Cardiac septum (tissue), 1 donor: Measurements from ENCODE around the gene ATG4A. TPM values are rescaled to one million over a fixed set of nuclear protein-coding genes. Genes with fewer than 3 reads are reported as not detected.

Source experiments
- DNase-seq: peaks from one replicate; pipeline ENCODE4 v3.0.0-alpha.2; 2020; ENCODE audit warnings: low spot score
- intact Hi-C: fragments of 100-400 bp; cut with DNase I; formaldehyde crosslinking; loops from one replicate; pipeline ENCODE4 v1.14.0; 2022
- total RNA-seq: library from RNA; stranded (reverse); fragmentation: NEBNext Ultra II Directional; extraction: Animal tissue kit (Norgen Biotek cat#: 25700); gene quantifications from one replicate; pipeline ENCODE4 v1.2.1, GENCODE V29; 2021
- donor health status: DM: no; HTN: no; CAD: no.

ATG4A gene
- total RNA-seq, 1 donor from 2014 or later, result 19.2 TPM

- intact Hi-C loops, result no loop called here
- DNase-seq, result no peak
These were observed 71.9 kb downstream of the ATG4A start for GRCh38 chrX:108163333-108164082.

- intact Hi-C loops, result no loop called here
- no peak for DNase-seq
These were observed 74.0 kb downstream of the ATG4A start for GRCh38 chrX:108165383-108166111.

GRCh38 chrX:108167211-108167872, 75.8 kb downstream of the ATG4A start:
- intact Hi-C loops, result no loop called here
- DNase-seq, result no peak

- DNase-seq, result no peak
- intact Hi-C loops, result no loop called here
These were observed 77.6 kb downstream of the ATG4A start for GRCh38 chrX:108168961-108169740.

GRCh38 chrX:108169768-108170167, 78.2 kb downstream of the ATG4A start:
- intact Hi-C loops, result no loop called here
- no peak for DNase-seq

- no peak for DNase-seq
- intact Hi-C loops, result no loop called here
These were observed 80.1 kb downstream of the ATG4A start for GRCh38 chrX:108171671-108172070.

- intact Hi-C loops, result no loop called here
- DNase-seq, result no peak
These were observed 82.3 kb downstream of the ATG4A start for GRCh38 chrX:108173874-108174273.

GRCh38 chrX:108177351-108178142, 86.0 kb downstream of the ATG4A start:
- DNase-seq, result no peak
- intact Hi-C loops, result no loop called here

GRCh38 chrX:108178143-108178498, 86.5 kb downstream of the ATG4A start:
- DNase-seq, result no peak
- intact Hi-C loops, result no loop called here

- intact Hi-C loops, result no loop called here
- DNase-seq, result no peak
These were observed 95.2 kb downstream of the ATG4A start for GRCh38 chrX:108186811-108187210.

GRCh38 chrX:108198420-108198819, 106.8 kb downstream of the ATG4A start:
- DNase-seq, result no peak
- intact Hi-C loops, result loop anchor here (10.0 kb wide), 1 partner anchor 1276 kb away; no protein-coding TSS in a partner anchor

GRCh38 chrX:108199041-108199440, 107.5 kb downstream of the ATG4A start:
- intact Hi-C loops, result loop anchor here (10.0 kb wide), 1 partner anchor 1276 kb away; no protein-coding TSS in a partner anchor
- DNase-seq, result no peak

- DNase-seq, result no peak
- intact Hi-C loops, result loop anchor here (10.0 kb wide), 1 partner anchor 1275 kb away; no protein-coding TSS in a partner anchor
These were observed 108.1 kb downstream of the ATG4A start for GRCh38 chrX:108199691-108200090.

- no peak for DNase-seq
- intact Hi-C loops, result no loop called here
These were observed 112.0 kb downstream of the ATG4A start for GRCh38 chrX:108203540-108203939.

Other genes with a start within 250 kb of the ATG4A start
- not detected for gene TEX13B, start 109.4 kb upstream of the ATG4A start, total RNA-seq
- gene VSIG1, start 46.7 kb upstream of the ATG4A start, total RNA-seq, result not detected
- 22.1 TPM for gene PSMD10, start 236 bp upstream of the ATG4A start, total RNA-seq